NCI-H526 treated with DMSO at 0.1 percent for 48 hours (cell line): ENCODE measurements around the gene UBALD2.
"Not testable (repeated sequence)": the region's sequence is repeated elsewhere in the genome, so short reads cannot be mapped to it uniquely, and the experiment has no call there.

ENCODE experiments used
- DNase-seq: peaks from one replicate; lab custom pipeline; 2025; lab: John Stamatoyannopoulos, UW

Gene UBALD2

GRCh38 chr17:76246080-76247066 is 18.8 kb upstream of the UBALD2 start:
- DNase-seq = no peak

GRCh38 chr17:76247304-76247703 is 17.8 kb upstream of the UBALD2 start:
- DNase-seq = no peak

- DNase-seq = no peak
These were observed 16.9 kb upstream of the UBALD2 start for GRCh38 chr17:76248013-76248782.

- no peak for DNase-seq
These were observed 15.0 kb upstream of the UBALD2 start for GRCh38 chr17:76250141-76250540.

GRCh38 chr17:76251478-76252039 is 13.6 kb upstream of the UBALD2 start:
- DNase-seq = no peak

GRCh38 chr17:76252040-76252954 is 12.9 kb upstream of the UBALD2 start:
- no peak for DNase-seq

- DNase-seq = not testable (repeated sequence)
These were observed 12.0 kb upstream of the UBALD2 start for GRCh38 chr17:76252967-76253766.

- DNase-seq = no peak
These were observed 11.3 kb upstream of the UBALD2 start for GRCh38 chr17:76253841-76254240.

- no peak for DNase-seq
These were observed 10.9 kb upstream of the UBALD2 start for GRCh38 chr17:76254275-76254674.

- DNase-seq = no peak
These were observed 9.2 kb upstream of the UBALD2 start for GRCh38 chr17:76255801-76256429.

- not testable (repeated sequence) for DNase-seq
These were observed 8.6 kb upstream of the UBALD2 start for GRCh38 chr17:76256430-76257050.

- no peak for DNase-seq
These were observed 4.9 kb upstream of the UBALD2 start for GRCh38 chr17:76260220-76260619.

GRCh38 chr17:76260669-76261068 is 4.5 kb upstream of the UBALD2 start:
- DNase-seq = no peak

GRCh38 chr17:76261421-76262215 is 3.5 kb upstream of the UBALD2 start:
- no peak for DNase-seq

GRCh38 chr17:76262732-76263344 is 2.3 kb upstream of the UBALD2 start:
- no peak for DNase-seq

GRCh38 chr17:76263896-76264295 is 1.3 kb upstream of the UBALD2 start:
- no peak for DNase-seq

- DNase-seq = no peak
These were observed 758 bp upstream of the UBALD2 start for GRCh38 chr17:76264425-76264754.

GRCh38 chr17:76265624-76266243 is 586 bp downstream of the UBALD2 start:
- no peak for DNase-seq
